HG03060 (cell line): ENCODE results near the gene KLHL12.

Source experiments
- ATAC-seq: cut with Tn5 transposase; IDR thresholded peaks from one replicate; pipeline ENCODE4 v1.9.1; 2021; ENCODE audit warnings: low read depth, moderate number of reproducible peaks; ENCODE audit not compliant: unreplicated experiment

Gene KLHL12

DNA sequence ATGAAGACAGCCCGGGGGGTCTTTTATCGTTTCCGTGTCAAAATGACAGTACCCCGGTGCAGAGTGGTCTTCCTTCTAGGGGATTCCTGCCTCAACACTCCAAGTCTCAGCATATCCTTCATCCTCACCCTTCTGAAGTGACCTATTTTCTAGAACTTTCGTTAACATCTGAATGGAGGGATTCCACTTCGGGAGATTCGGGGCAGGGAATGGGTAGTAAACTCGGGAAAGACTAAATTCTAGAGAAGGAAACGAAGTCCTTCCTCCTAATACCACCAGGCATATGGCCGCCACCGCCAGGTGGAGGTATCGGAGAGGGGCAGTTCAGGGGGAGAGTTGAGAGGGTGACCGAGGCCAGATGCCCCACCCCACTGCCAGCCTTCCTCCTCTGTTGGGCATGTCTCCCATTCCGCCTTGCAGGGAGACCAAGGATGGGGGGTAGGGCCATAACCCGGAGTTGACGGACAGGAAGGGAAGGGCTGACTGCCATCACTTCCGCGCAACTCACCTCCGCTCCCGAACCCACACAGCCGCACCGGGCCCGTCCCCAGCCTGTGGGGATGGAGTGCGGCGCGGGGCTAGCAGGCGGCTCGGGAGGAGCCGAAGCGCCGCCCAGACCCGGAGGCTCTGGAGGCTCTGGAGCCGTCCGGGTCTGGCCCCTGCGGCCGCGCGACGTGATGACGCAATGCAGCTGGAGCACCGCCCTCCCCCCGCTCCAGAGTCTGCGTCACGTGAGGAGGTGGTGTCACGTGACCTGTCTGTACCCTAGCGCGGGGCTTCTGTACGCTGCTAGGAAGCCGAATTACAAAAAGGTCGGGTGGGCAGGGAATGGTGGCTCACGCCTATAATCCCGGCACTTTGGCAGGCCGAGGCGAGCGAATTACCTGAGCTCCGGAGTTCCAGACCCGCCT, at the start of gene KLHL12:
KLHL12 (minus strand) TSS at position 654 of the 911 bp plus-strand sequence. CDS start 2,072 bp downstream, outside the sequence.
- peak; percentile 56 for ATAC-seq

- no peak for ATAC-seq
Observed at GRCh38 chr1:202976633-202977032, 49.6 kb upstream of the KLHL12 start.

- ATAC-seq: no peak
Observed at GRCh38 chr1:202974856-202975255, 47.8 kb upstream of the KLHL12 start.

- ATAC-seq: no peak
Observed at GRCh38 chr1:202972046-202972445, 45.0 kb upstream of the KLHL12 start.

GRCh38 chr1:202968895-202969295, 41.9 kb upstream of the KLHL12 start:
- no peak for ATAC-seq

DNA sequence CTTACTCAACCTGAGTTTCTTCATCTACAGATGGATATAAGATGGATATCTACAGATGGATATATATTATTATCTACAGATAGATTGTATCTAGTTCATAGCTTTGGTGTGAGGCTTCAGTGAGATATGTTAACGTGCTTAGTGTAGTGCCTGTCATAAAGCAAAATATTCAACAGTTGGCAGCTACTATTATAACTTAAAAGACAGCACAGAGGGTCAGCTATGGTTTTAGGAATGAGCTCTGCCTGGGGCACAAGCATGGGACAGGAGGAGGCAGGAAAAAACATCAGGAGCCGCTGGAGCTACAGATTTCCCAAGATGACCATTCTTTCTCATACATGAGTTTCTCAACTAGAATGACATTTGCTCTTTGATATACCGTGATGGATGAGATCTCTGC, 41.3 kb upstream of the KLHL12 start:
- no peak for ATAC-seq

- no peak for ATAC-seq
Observed at GRCh38 chr1:202967684-202968281, 40.7 kb upstream of the KLHL12 start.

GRCh38 chr1:202966006-202966898, 39.2 kb upstream of the KLHL12 start:
- no peak for ATAC-seq

- ATAC-seq: no peak
Observed at GRCh38 chr1:202965422-202965821, 38.4 kb upstream of the KLHL12 start.

DNA sequence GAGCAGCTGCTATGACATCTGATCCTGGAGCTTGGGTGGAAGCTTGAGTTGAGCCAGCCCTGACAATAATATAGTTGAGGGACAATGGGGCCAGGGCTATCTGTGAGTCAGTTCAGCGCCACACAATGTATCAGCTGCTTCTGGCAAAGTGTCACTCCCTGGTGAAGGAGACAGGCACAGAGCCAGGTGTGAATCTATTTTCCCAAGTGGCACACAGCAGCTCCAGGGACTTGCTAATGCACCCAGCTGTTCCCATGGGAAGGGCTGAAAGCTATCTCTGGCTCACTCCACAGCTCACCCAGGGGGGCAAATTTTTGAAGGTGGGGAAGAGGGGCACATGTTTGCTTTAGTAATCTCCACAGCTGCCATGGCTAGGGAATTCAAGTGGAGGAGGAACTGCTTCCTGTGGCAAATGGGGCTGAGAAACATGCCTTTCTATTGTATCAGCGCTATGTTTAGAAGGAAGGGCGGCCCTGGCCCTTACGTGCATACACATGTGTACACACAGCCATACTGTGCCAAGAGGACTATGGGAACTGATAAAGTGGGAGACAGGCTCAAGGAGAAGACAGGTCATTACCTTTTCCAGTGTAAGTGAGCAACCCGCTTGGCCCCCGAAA, 37.9 kb upstream of the KLHL12 start:
- no peak for ATAC-seq

DNA sequence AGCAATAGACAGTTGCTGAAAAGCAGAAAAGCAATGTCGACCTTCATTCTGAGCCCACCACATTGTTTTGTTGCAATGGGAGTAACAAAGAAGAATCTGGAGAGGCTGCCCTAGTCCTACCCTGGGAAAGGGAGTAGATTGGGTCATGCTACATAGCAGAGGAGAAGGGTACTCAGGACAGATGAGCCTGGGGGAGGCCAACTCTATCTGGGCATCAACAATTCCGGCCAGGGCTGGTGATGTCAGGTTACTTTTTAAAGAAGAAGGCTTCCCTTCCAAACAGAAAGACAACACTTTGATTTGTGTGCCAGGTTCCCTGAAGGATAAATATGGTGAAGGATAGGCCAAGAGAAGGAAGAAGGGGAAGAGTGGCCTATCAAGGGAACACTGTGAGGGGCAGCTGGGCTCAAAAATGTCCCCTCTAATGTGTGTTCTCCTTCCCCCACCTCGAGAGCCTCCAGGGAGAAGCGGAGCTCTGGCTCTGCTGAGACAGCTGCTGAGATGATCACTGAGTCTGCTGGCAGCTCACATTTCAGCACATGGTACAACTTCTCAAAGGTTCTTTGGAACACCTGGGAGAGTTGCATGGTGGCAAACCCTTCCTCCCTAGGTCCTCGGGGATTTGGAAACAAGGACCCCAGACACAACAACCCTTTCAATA, 34.3 kb upstream of the KLHL12 start:
- no peak for ATAC-seq

DNA sequence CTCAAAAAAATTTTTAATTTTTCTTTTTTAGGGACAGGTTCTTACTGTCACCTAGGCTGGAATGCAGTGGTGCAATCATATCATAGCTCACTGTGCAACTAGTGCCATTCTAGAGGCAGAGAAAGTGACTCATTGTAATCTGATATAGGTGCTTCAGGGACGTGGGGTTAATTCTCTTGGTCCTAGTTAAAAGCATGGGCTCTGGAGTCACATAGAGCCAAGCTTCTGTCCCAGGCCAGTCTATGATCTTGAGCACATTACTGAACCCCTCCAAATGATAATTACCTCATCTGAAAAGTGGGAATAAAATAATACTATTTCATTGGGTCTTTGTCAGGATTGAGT, 32.2 kb upstream of the KLHL12 start:
- ATAC-seq: no peak

- no peak for ATAC-seq
Observed at GRCh38 chr1:202958544-202959275, 31.7 kb upstream of the KLHL12 start.

- peak; percentile 79 for ATAC-seq
Observed at GRCh38 chr1:202957733-202958543, 30.9 kb upstream of the KLHL12 start, which contains the start of gene ADIPOR1. TSS of gene ADIPOR1 (minus strand) at chr1:202958312. CDS start at chr1:202951070, 7,242 bp downstream.

GRCh38 chr1:202956969-202957368, 29.9 kb upstream of the KLHL12 start:
- ATAC-seq: no peak

DNA sequence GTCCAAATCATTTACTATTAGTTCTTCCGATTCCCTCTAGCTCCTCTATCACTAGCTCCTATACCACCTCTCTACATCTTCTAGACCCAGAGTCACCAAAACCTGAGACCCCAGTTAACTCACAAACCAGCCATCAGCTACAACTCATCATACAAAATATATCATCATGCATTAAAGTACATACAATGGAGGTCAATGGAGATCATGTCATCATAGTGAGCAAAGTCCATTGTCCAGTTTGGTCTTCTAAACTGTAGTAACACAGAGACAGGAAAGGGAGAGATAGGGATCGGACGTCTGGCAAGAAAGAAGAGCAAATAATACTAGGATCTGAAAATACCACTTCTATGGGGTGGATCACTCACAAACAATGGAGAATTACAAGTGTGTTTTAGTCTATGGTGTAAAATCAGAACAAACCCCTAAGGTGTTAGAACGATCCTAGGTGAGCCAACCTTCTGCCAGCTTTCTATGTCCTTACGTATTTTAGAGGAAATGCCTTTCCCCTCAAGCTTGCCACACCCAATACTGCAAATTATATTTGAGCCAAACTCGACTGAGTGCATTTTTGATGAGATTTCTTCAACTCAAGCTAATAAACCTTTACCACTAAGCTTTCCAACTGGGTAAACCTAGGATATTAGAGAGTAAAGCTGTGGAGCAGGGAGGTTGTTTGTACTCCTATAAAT, 27.2 kb upstream of the KLHL12 start:
- no peak for ATAC-seq

DNA sequence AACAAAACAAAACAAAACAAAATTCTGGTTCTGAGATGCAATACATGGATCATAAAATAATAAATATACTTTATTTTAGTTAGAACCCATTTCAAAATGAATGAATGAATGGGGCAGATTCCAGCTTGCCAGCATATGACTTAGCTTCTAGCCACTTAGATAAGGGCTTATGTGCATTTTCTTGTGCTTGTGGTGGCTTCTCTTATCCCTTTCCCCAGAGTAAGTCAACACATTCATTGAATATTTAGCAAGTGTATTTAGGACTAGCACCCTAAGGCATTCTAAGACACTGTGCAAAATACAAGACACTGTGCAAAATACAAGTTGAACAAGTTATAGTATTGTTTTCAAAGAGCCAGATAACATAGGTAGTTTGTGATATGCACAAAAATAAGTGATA, 26.4 kb upstream of the KLHL12 start:
- ATAC-seq: no peak

GRCh38 chr1:202952818-202953217, 25.8 kb upstream of the KLHL12 start:
- no peak for ATAC-seq
